Testis (tissue), 2 donors: ENCODE data around the gene KCTD15.

Experiments used
- POLR2A ChIP-seq: fragments of 450-650 bp; IDR thresholded peaks from one replicate; pipeline ENCODE4 v1.6.1; 2017; ENCODE audit warnings: antibody characterized with exemption, mild to moderate bottlenecking, moderate library complexity
- TF ChIP-seq, protein P1 (sequence below), 3 experiments: fragments of 450-650 bp in 2 of 3; fragments of 200-600 bp in 1 of 3; sonication (generic) in 1 of 3; IDR thresholded peaks; one replicate each; pipeline ENCODE4 v1.5.1; 2016 to 2019; ENCODE audit warnings: antibody characterized with exemption in 3 of 3, mild to moderate bottlenecking in 2 of 3, moderate library complexity in 1 of 3

- TF ChIP-seq, protein P1, sequence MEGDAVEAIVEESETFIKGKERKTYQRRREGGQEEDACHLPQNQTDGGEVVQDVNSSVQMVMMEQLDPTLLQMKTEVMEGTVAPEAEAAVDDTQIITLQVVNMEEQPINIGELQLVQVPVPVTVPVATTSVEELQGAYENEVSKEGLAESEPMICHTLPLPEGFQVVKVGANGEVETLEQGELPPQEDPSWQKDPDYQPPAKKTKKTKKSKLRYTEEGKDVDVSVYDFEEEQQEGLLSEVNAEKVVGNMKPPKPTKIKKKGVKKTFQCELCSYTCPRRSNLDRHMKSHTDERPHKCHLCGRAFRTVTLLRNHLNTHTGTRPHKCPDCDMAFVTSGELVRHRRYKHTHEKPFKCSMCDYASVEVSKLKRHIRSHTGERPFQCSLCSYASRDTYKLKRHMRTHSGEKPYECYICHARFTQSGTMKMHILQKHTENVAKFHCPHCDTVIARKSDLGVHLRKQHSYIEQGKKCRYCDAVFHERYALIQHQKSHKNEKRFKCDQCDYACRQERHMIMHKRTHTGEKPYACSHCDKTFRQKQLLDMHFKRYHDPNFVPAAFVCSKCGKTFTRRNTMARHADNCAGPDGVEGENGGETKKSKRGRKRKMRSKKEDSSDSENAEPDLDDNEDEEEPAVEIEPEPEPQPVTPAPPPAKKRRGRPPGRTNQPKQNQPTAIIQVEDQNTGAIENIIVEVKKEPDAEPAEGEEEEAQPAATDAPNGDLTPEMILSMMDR (IDR thresholded peaks at IDR 0.05): no peak
- TF ChIP-seq POLR2A: no peak
Observed at GRCh38 chr19:33747273-33747672, 49.4 kb upstream of the KCTD15 start.
